ENCODE measurements around the gene CCT7.

DNA sequence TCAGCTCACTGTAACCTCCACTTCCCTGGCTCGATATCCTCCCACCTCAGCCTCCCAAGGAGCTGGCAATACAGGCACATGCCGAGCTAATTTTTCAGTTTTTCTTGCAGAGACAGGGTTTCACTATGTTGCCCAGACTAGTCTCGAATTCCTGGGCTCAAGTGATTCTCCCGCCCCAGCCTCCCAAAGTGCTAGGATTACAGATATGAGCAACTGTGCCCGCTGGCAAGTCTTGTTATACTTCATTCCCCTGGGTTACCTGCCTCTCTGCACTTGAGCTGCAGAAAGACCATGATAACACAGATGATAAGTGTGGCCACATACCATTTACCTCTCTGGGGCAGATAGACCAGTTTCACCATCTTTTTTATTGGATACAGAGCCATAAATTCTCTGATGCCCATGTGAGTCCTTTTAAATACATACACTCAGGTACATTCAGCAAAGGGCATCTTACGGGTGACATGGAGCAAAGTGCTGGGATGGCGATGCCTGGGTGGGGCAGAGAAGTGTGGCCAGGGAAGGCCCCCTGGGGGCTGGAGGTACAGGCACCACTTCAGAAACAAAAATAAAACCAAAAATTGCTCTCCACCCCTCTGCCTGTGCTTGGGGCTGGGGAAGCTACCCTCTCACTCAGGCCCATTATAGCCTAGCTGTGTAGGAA, 20.4 kb downstream of the CCT7 start:
- TF ChIP-seq, protein P1, sequence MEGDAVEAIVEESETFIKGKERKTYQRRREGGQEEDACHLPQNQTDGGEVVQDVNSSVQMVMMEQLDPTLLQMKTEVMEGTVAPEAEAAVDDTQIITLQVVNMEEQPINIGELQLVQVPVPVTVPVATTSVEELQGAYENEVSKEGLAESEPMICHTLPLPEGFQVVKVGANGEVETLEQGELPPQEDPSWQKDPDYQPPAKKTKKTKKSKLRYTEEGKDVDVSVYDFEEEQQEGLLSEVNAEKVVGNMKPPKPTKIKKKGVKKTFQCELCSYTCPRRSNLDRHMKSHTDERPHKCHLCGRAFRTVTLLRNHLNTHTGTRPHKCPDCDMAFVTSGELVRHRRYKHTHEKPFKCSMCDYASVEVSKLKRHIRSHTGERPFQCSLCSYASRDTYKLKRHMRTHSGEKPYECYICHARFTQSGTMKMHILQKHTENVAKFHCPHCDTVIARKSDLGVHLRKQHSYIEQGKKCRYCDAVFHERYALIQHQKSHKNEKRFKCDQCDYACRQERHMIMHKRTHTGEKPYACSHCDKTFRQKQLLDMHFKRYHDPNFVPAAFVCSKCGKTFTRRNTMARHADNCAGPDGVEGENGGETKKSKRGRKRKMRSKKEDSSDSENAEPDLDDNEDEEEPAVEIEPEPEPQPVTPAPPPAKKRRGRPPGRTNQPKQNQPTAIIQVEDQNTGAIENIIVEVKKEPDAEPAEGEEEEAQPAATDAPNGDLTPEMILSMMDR (IDR thresholded peaks at IDR 0.05), result no peak
- TF ChIP-seq POLR2A (IDR thresholded peaks at IDR 0.05) (no peak), EP300 (IDR thresholded peaks at IDR 0.05) (no peak)
